ENCODE measurements around the gene FRMPD4.

Gene FRMPD4

DNA sequence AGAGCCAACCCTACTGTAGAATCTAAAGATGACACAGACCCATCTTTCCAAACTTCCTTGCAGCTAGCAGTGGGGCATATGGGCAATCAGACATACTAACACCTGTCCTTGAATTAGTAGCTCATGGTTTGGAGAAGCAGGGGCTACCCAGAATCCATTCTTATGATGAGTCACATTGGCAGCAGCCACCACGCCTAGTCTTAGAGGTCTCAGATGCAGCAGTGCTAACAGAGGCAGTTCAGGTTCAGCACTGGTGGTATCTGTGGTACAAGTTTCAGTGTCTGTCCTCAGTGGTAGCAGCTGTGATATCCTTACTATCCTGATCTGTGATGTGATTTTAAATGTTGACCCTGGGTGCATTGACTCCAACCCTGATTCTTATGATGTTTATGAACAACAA, 68.1 kb downstream of the FRMPD4 start:
- Histone ChIP-seq H3K4me1 (ENCODE audit: insufficient read depth, low read length, poor library complexity, severe bottlenecking) (no peaks in the 10 kb centered on the region), H3K27me3 (ENCODE audit: insufficient read depth, low read length, poor library complexity, severe bottlenecking) (no peaks in the 10 kb centered on the region), H3K9ac (ENCODE audit: low read depth, low read length, poor library complexity, severe bottlenecking) (no peak overlapping the region), H3K4me3 (ENCODE audit: low read length, poor library complexity, severe bottlenecking) (no peak overlapping the region), H3K9me3 (ENCODE audit: insufficient read depth, low read depth, low read length) (no peaks in the 10 kb centered on the region), H3K9me2 (replicated peaks; ENCODE audit: low read depth, low read length) (no peaks in the 10 kb centered on the region), H3K36me3 (ENCODE audit: insufficient read depth, low read length) (no peaks in the 10 kb centered on the region), H3F3A (ENCODE audit: low read depth) (no peaks in the 10 kb centered on the region), H3K4me2 (ENCODE audit: low read depth, low read length, poor library complexity, severe bottlenecking) (no peak overlapping the region), H3K79me2 (ENCODE audit: insufficient read depth, low read length) (no peaks in the 10 kb centered on the region), H4K20me1 (ENCODE audit: insufficient read depth, low read length, poor library complexity, severe bottlenecking) (no peaks in the 10 kb centered on the region), H2AFZ (ENCODE audit: low read length) (no peak overlapping the region)
- TF ChIP-seq, protein P1, sequence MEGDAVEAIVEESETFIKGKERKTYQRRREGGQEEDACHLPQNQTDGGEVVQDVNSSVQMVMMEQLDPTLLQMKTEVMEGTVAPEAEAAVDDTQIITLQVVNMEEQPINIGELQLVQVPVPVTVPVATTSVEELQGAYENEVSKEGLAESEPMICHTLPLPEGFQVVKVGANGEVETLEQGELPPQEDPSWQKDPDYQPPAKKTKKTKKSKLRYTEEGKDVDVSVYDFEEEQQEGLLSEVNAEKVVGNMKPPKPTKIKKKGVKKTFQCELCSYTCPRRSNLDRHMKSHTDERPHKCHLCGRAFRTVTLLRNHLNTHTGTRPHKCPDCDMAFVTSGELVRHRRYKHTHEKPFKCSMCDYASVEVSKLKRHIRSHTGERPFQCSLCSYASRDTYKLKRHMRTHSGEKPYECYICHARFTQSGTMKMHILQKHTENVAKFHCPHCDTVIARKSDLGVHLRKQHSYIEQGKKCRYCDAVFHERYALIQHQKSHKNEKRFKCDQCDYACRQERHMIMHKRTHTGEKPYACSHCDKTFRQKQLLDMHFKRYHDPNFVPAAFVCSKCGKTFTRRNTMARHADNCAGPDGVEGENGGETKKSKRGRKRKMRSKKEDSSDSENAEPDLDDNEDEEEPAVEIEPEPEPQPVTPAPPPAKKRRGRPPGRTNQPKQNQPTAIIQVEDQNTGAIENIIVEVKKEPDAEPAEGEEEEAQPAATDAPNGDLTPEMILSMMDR (conservative IDR thresholded peaks at IDR 0.05; ENCODE audit: low read length), result no peak
- no peak for TF ChIP-seq EZH2phosphoT487 (IDR thresholded peaks at IDR 0.05; ENCODE audit: borderline replicate concordance)

DNA sequence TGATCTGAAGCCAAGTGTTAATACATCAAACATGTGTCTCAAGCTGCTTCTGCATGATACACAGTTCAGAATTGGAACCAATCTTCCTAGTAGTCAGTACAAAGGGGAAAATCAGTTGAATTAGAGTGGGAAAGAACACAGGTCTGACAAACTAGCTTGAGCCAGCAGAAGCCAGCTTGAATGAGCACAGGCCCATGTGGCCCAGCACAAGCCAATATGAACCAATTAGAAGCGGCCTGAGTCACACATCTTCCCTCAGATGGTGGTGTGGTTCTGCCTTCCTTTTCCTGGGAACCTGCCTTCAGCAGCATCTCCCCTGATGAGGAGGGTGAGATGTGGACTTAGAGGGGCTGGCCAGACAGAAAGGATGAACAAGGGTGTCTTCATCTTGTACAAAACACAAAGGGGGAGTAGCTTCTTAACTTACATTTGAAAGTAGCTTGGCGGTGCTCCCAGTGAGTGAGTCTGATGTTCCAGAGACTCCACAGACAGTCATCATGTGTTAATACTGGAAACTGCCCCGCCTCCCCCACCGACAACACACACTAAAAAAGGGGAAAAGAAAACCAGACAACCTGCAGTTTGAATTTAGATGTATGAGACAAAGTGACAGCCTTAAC, 72.0 kb downstream of the FRMPD4 start:
- Histone ChIP-seq H3K79me2 (ENCODE audit: insufficient read depth, low read length) (no peaks in the 10 kb centered on the region), H3K27me3 (ENCODE audit: insufficient read depth, low read length, poor library complexity, severe bottlenecking) (no peaks in the 10 kb centered on the region), H3K4me1 (ENCODE audit: insufficient read depth, low read length, poor library complexity, severe bottlenecking) (no peaks in the 10 kb centered on the region), H3K9ac (ENCODE audit: low read depth, low read length, poor library complexity, severe bottlenecking) (no peak overlapping the region), H3K9me2 (replicated peaks; ENCODE audit: low read depth, low read length) (no peaks in the 10 kb centered on the region), H2AFZ (ENCODE audit: low read length) (no peak overlapping the region), H3K36me3 (ENCODE audit: insufficient read depth, low read length) (no peaks in the 10 kb centered on the region), H3K9me3 (ENCODE audit: insufficient read depth, low read depth, low read length) (no peaks in the 10 kb centered on the region), H3K4me3 (ENCODE audit: low read length, poor library complexity, severe bottlenecking) (no peak overlapping the region), H4K20me1 (ENCODE audit: insufficient read depth, low read length, poor library complexity, severe bottlenecking) (no peaks in the 10 kb centered on the region), H3K4me2 (ENCODE audit: low read depth, low read length, poor library complexity, severe bottlenecking) (no peak overlapping the region), H3F3A (ENCODE audit: low read depth) (no peaks in the 10 kb centered on the region)
- TF ChIP-seq, protein P1 (conservative IDR thresholded peaks at IDR 0.05; ENCODE audit: low read length), result no peak
- TF ChIP-seq EZH2phosphoT487 (IDR thresholded peaks at IDR 0.05; ENCODE audit: borderline replicate concordance), result no peak

DNA sequence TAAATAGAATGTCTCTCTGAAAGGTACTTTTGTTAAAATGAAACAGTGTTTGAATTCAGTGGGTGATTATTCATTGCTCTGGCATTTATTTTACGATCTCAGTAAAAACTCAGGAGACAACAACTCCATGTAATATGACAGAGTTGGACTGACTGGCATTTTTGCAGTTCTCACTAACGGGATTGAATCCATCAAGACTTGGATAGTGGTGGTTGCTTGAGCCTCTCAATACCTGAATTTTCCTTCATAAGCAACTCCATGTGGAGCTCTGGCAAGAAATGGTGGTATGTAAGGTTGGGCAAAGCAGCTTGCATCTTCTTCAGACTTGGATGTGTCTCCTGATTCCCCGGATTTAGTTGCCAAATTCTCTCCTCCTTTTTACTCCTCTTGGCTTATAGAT, 72.7 kb downstream of the FRMPD4 start:
- Histone ChIP-seq H3K4me2 (ENCODE audit: low read depth, low read length, poor library complexity, severe bottlenecking) (no peak overlapping the region), H3K9me3 (ENCODE audit: insufficient read depth, low read depth, low read length) (no peaks in the 10 kb centered on the region), H3F3A (ENCODE audit: low read depth) (no peaks in the 10 kb centered on the region), H3K4me1 (ENCODE audit: insufficient read depth, low read length, poor library complexity, severe bottlenecking) (no peaks in the 10 kb centered on the region), H3K36me3 (ENCODE audit: insufficient read depth, low read length) (no peaks in the 10 kb centered on the region), H3K9me2 (replicated peaks; ENCODE audit: low read depth, low read length) (no peaks in the 10 kb centered on the region), H3K79me2 (ENCODE audit: insufficient read depth, low read length) (no peaks in the 10 kb centered on the region), H3K9ac (ENCODE audit: low read depth, low read length, poor library complexity, severe bottlenecking) (no peak overlapping the region), H3K4me3 (ENCODE audit: low read length, poor library complexity, severe bottlenecking) (no peak overlapping the region), H4K20me1 (ENCODE audit: insufficient read depth, low read length, poor library complexity, severe bottlenecking) (no peaks in the 10 kb centered on the region), H3K27me3 (ENCODE audit: insufficient read depth, low read length, poor library complexity, severe bottlenecking) (no peaks in the 10 kb centered on the region), H2AFZ (ENCODE audit: low read length) (no peak overlapping the region)
- no peak for TF ChIP-seq EZH2phosphoT487 (IDR thresholded peaks at IDR 0.05; ENCODE audit: borderline replicate concordance)
- TF ChIP-seq, protein P1 (conservative IDR thresholded peaks at IDR 0.05; ENCODE audit: low read length), result no peak
